ENCODE data around the gene TEN1. TPM values are rescaled to one million over a fixed set of nuclear protein-coding genes. Genes with fewer than 3 reads are reported as not detected.

Gene TEN1
- total RNA-seq, 4 donors from 2014 or later: 20.0 to 43.6 (median 26.9) TPM

DNA sequence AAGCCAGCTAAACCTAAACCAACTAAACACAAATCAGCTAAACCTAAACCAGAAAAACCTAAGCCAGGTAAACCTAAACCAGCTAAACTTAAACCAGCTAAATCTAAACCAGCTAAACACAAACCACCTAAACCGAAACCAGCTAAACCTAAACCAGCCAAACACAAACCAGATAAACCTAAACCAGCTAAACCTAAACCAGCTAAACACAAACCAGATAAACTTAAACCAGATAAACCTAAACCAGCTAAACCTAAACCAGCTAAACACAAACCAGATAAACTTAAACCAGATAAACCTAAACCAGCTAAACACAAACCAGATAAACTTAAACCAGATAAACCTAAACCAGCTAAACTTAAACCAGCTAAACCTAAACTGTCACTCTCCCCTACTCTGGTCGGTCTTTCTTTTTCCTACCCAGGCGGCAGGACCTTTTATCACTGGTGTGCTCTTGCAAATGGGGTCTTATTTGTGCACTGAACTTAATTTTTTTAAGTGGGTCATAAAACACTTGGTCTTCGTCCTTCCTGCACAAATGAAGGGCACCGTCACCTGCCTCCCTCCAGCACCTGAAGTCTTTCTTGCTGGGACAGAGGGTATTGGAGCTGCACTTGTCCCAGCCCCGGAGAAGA is 40.9 kb downstream of the TEN1 start:
- Histone ChIP-seq H3K4me3 (no peak overlapping the region), H3K27ac (no peak overlapping the region), H3K36me3 (peaks cover 51% of the 10 kb centered on the region)

DNA sequence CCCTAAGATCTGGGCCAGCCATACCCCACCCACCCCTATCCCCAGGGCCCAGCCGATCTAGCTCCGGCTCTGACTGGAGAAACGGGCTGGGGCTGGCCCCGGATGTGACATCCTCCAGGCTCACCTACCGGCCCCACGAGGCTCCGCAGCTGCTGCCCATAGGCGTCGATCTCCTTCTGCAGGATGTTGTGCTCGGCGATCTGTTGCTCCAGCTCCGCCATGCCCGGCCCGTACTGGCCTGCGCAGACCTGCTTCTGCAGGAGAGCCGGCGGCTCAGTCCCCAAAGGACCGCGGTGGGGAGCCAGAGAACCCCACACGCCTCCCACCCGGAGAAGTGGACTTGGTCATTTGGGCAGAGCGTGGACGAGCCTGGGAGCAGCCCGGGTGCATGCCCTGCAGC is 43.2 kb downstream of the TEN1 start:
- WGBS: 85% methylated on average over 5 of the region's 24 CpGs
- peaks cover 43% of the 10 kb centered on the region for H3K36me3 ChIP-seq
- no peaks in the 10 kb centered on the region for H3K9me3 ChIP-seq
- no peak for DNase-seq (ENCODE audit: low spot score in 2 of 2)
- peaks cover 15% of the 10 kb centered on the region for H3K4me1 ChIP-seq
- TF ChIP-seq POLR2A (IDR thresholded peaks at IDR 0.05) (no peak), EP300 (IDR thresholded peaks at IDR 0.05) (no peak), POLR2AphosphoS5 (IDR thresholded peaks at IDR 0.05) (no peak)
- TF ChIP-seq, protein P1, sequence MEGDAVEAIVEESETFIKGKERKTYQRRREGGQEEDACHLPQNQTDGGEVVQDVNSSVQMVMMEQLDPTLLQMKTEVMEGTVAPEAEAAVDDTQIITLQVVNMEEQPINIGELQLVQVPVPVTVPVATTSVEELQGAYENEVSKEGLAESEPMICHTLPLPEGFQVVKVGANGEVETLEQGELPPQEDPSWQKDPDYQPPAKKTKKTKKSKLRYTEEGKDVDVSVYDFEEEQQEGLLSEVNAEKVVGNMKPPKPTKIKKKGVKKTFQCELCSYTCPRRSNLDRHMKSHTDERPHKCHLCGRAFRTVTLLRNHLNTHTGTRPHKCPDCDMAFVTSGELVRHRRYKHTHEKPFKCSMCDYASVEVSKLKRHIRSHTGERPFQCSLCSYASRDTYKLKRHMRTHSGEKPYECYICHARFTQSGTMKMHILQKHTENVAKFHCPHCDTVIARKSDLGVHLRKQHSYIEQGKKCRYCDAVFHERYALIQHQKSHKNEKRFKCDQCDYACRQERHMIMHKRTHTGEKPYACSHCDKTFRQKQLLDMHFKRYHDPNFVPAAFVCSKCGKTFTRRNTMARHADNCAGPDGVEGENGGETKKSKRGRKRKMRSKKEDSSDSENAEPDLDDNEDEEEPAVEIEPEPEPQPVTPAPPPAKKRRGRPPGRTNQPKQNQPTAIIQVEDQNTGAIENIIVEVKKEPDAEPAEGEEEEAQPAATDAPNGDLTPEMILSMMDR (IDR thresholded peaks at IDR 0.05): no peak
- H3K4me3 ChIP-seq: no peak overlapping the region
- no peak overlapping the region for H3K27ac ChIP-seq
- H3K27me3 ChIP-seq: no peaks in the 10 kb centered on the region

More for the DNA sequence above, 40.9 kb downstream of the TEN1 start:
- Histone ChIP-seq H3K9me3 (no peaks in the 10 kb centered on the region), H3K27me3 (no peaks in the 10 kb centered on the region), H3K4me1 (peaks cover 16% of the 10 kb centered on the region)
- TF ChIP-seq POLR2AphosphoS5 (IDR thresholded peaks at IDR 0.05): no peak
- DNase-seq (ENCODE audit: low spot score in 2 of 2): no peak
- WGBS: 86% methylated on average over 6 of the region's 6 CpGs

DNA sequence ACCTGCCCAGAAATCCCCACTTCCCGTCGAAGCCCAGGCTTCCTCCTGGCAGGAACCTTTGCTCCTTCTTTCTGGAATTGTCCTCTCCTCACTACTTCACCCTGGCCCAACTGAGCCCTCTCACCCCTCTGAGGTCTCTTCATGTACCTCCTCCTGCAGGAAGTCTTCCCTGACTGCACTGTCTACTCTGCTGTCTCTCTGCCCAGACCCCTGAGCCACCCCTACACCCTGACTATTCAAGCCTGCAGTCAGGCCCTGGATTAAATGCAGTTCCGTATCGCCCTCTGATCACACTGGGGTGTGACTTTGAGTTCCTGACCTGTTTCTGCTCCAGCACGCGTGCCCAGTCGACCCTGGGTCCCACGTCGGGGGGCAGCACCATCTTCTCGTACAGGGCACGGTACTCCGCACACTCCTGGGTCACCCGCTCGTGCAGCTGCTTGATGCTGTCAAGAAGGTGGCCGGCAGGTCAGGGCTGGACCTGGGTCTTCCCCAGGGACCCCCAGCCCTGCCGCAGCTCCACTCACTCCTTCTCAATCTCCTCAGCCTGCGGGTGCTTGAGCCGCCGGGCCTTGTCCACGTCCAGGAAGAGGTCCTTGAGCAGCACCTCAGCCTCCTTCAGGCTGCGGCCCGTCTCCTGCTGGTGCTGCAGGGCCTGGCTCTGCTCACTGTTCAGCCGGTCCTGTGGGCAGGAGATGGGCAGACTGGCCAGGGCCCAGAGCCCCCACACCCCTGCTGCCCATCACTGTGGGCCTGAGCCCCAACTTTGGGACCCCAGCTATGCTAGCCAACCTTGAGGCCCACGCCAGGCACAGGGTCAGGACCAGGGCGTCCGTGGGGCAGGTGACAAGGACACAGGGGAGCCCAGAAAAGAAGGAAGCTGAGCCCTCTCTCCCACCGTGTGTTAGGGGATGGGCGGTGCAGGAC is 44.2 kb downstream of the TEN1 start:
- Histone ChIP-seq H3K9me3 (no peaks in the 10 kb centered on the region), H3K4me3 (no peak overlapping the region), H3K36me3 (peaks cover 42% of the 10 kb centered on the region), H3K27me3 (no peaks in the 10 kb centered on the region), H3K27ac (no peak overlapping the region), H3K4me1 (peaks cover 23% of the 10 kb centered on the region)
- WGBS: 86% methylated on average over 15 of the region's 28 CpGs
- DNase-seq (ENCODE audit: low spot score in 2 of 2): no peak
- TF ChIP-seq POLR2AphosphoS5 (IDR thresholded peaks at IDR 0.05): no peak
- TF ChIP-seq POLR2A (IDR thresholded peaks at IDR 0.05): no peak
- TF ChIP-seq EP300 (IDR thresholded peaks at IDR 0.05): no peak
- TF ChIP-seq, protein P1 (IDR thresholded peaks at IDR 0.05): no peak

DNA sequence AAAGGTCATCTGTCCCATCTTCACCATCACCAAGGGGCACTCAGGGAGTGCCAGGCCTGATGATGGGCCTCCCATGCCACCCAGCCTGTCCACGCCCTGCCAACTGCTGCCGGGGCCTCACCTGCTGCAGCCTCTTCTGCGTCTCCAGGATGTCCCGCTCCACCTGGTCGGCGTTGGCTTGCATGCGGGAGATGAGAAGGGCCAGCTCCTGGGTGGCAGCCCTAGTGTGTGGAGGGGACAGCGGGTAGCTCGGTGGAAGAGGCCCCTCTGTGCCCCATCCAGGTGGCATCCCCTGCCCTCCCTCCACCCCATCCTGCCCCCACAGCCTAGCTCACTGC is 44.8 kb downstream of the TEN1 start:
- no peak overlapping the region for H3K27ac ChIP-seq
- DNase-seq (ENCODE audit: low spot score in 2 of 2): no peak
- H3K4me3 ChIP-seq: no peak overlapping the region
- H3K9me3 ChIP-seq: no peaks in the 10 kb centered on the region
- TF ChIP-seq EP300 (IDR thresholded peaks at IDR 0.05): no peak
- TF ChIP-seq, protein P1 (IDR thresholded peaks at IDR 0.05): no peak
- TF ChIP-seq POLR2AphosphoS5 (IDR thresholded peaks at IDR 0.05): no peak
- TF ChIP-seq POLR2A (IDR thresholded peaks at IDR 0.05): no peak
- peaks cover 30% of the 10 kb centered on the region for H3K4me1 ChIP-seq
- no peaks in the 10 kb centered on the region for H3K27me3 ChIP-seq
- peaks cover 36% of the 10 kb centered on the region for H3K36me3 ChIP-seq
- WGBS: 80% methylated on average over 2 of the region's 9 CpGs

DNA sequence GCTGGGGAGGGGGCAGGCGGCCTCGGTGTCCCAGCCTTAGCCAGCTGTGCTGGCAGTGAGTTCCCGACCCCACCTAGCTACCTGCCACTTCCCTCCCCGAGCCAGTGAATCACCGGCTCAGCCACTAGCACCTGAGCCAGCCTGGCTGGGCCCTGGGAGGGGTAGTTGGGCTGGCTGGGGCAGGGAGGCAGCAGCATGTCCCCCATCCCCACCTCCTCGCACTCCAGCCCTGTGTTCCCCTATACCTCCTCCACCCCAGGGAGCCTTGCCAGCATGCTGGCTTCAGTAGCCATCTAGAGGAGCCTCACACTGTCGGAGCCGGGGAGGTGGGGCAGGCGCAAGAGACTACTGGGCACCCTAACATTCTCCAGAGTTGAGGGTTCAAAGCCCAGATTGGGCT is 45.3 kb downstream of the TEN1 start:
- H3K9me3 ChIP-seq: no peaks in the 10 kb centered on the region
- TF ChIP-seq POLR2A (IDR thresholded peaks at IDR 0.05) (no peak), POLR2AphosphoS5 (IDR thresholded peaks at IDR 0.05) (no peak), EP300 (IDR thresholded peaks at IDR 0.05) (no peak)
- TF ChIP-seq, protein P1 (IDR thresholded peaks at IDR 0.05): no peak
- H3K27ac ChIP-seq: no peak overlapping the region
- peaks cover 35% of the 10 kb centered on the region for H3K4me1 ChIP-seq
- H3K27me3 ChIP-seq: no peaks in the 10 kb centered on the region
- peak overlapping the region; percentile 50 for H3K4me3 ChIP-seq
- no peak for DNase-seq (ENCODE audit: low spot score in 2 of 2)
- peaks cover 31% of the 10 kb centered on the region for H3K36me3 ChIP-seq
- WGBS: 42% methylated on average over 2 of the region's 9 CpGs
